Parathyroid adenoma (tissue), 2 donors: ENCODE measurements around the gene CMPK2.

Experiments
- H2AFZ ChIP-seq: fragments of 300-600 bp; sonication (generic); one replicate; pipeline ENCODE4 v1.7.0; 2017; ENCODE audit warnings: antibody characterized with exemption, mild to moderate bottlenecking
- H3K27ac ChIP-seq: fragments of 300-600 bp; sonication (generic); one replicate; pipeline ENCODE4 v1.7.0; 2017
- H3K27me3 ChIP-seq: fragments of 300-600 bp; sonication (generic); one replicate; pipeline ENCODE4 v1.7.0; 2017; ENCODE audit warnings: low read length; ENCODE audit not compliant: control insufficient read depth, insufficient read depth
- H3K36me3 ChIP-seq: fragments of 300-600 bp; sonication (generic); one replicate; pipeline ENCODE4 v1.7.0; 2017; ENCODE audit warnings: low read length; ENCODE audit not compliant: control insufficient read depth, insufficient read depth
- H3K4me1 ChIP-seq: fragments of 300-600 bp; sonication (generic); one replicate; pipeline ENCODE4 v1.7.0; 2017; ENCODE audit warnings: control low read depth
- H3K4me2 ChIP-seq: fragments of 300-600 bp; sonication (generic); one replicate; pipeline ENCODE4 v1.7.0; 2017; ENCODE audit warnings: low read length
- H3K4me3 ChIP-seq: fragments of 300-600 bp; sonication (generic); one replicate; pipeline ENCODE4 v1.7.0; 2017; ENCODE audit warnings: low read depth, low read length
- H3K79me2 ChIP-seq: fragments of 300-600 bp; sonication (generic); one replicate; pipeline ENCODE4 v1.7.0; 2017; ENCODE audit warnings: control low read depth
- H3K9ac ChIP-seq: fragments of 300-600 bp; sonication (generic); one replicate; pipeline ENCODE4 v1.7.0; 2017; ENCODE audit warnings: mild to moderate bottlenecking
- H3K9me3 ChIP-seq: fragments of 300-600 bp; sonication (generic); one replicate; pipeline ENCODE4 v1.7.0; 2017; ENCODE audit warnings: low read length; ENCODE audit not compliant: control insufficient read depth
- CTCF ChIP-seq: fragments of 300-600 bp; sonication (generic); IDR thresholded peaks from one replicate; pipeline ENCODE4 v1.7.0; 2017; ENCODE audit warnings: antibody characterized with exemption, mild to moderate bottlenecking
- donor health status: primary hyperparathyroidism.

The CMPK2 gene

GRCh38 chr2:6820903-6821584 is 44.7 kb downstream of the CMPK2 start:
- Histone ChIP-seq H2AFZ (no peak overlapping the region), H3K9ac (no peak overlapping the region), H3K4me1 (no peaks in the 10 kb centered on the region), H3K27me3 (no peaks in the 10 kb centered on the region), H3K36me3 (no peaks in the 10 kb centered on the region), H3K4me3 (no peak overlapping the region), H3K79me2 (no peaks in the 10 kb centered on the region), H3K9me3 (no peaks in the 10 kb centered on the region), H3K4me2 (no peak overlapping the region), H3K27ac (no peak overlapping the region)
- no peak for TF ChIP-seq CTCF

- Histone ChIP-seq H2AFZ (no peak overlapping the region), H3K9me3 (no peaks in the 10 kb centered on the region), H3K27ac (no peak overlapping the region), H3K9ac (no peak overlapping the region), H3K79me2 (no peaks in the 10 kb centered on the region), H3K4me3 (no peak overlapping the region), H3K36me3 (no peaks in the 10 kb centered on the region), H3K4me1 (no peaks in the 10 kb centered on the region), H3K27me3 (no peaks in the 10 kb centered on the region), H3K4me2 (no peak overlapping the region)
- TF ChIP-seq CTCF = no peak
Measured at GRCh38 chr2:6820236-6820635, 45.5 kb downstream of the CMPK2 start.

- H2AFZ ChIP-seq = no peak overlapping the region
- no peak for TF ChIP-seq CTCF
- no peak overlapping the region for H3K4me2 ChIP-seq
- no peak overlapping the region for H3K9ac ChIP-seq
- H3K36me3 ChIP-seq = no peaks in the 10 kb centered on the region
- H3K79me2 ChIP-seq = no peaks in the 10 kb centered on the region
- H3K4me3 ChIP-seq = no peak overlapping the region
- H3K27ac ChIP-seq = no peak overlapping the region
- no peaks in the 10 kb centered on the region for H3K27me3 ChIP-seq
- no peaks in the 10 kb centered on the region for H3K4me1 ChIP-seq
- H3K9me3 ChIP-seq = no peaks in the 10 kb centered on the region
Measured at GRCh38 chr2:6819668-6820067, 46.0 kb downstream of the CMPK2 start.

- Histone ChIP-seq H2AFZ (no peak overlapping the region), H3K27ac (no peak overlapping the region), H3K4me3 (no peak overlapping the region), H3K4me1 (no peaks in the 10 kb centered on the region), H3K36me3 (no peaks in the 10 kb centered on the region), H3K27me3 (no peaks in the 10 kb centered on the region), H3K4me2 (no peak overlapping the region), H3K9ac (no peak overlapping the region), H3K79me2 (no peaks in the 10 kb centered on the region), H3K9me3 (no peaks in the 10 kb centered on the region)
- TF ChIP-seq CTCF = no peak
Measured at GRCh38 chr2:6818012-6818411, 47.7 kb downstream of the CMPK2 start.

GRCh38 chr2:6814869-6815268 is 50.8 kb downstream of the CMPK2 start:
- TF ChIP-seq CTCF = no peak
- H3K9me3 ChIP-seq = no peaks in the 10 kb centered on the region
- H2AFZ ChIP-seq = no peak overlapping the region
- H3K4me3 ChIP-seq = no peak overlapping the region
- no peaks in the 10 kb centered on the region for H3K79me2 ChIP-seq
- no peak overlapping the region for H3K27ac ChIP-seq
- no peak overlapping the region for H3K9ac ChIP-seq
- H3K36me3 ChIP-seq = no peaks in the 10 kb centered on the region
- no peaks in the 10 kb centered on the region for H3K27me3 ChIP-seq
- no peaks in the 10 kb centered on the region for H3K4me1 ChIP-seq
- no peak overlapping the region for H3K4me2 ChIP-seq
